CD1c-positive myeloid dendritic cell (primary cell): Measurements from ENCODE around the gene PARD3.
"Not testable (repeated sequence)": the region's sequence is repeated elsewhere in the genome, so short reads cannot be mapped to it uniquely, and the experiment has no call there.

Source experiments
- DNase-seq: peaks from one replicate; pipeline ENCODE4 v3.0.0-alpha.2; 2016; ENCODE audit errors: extremely low spot score

Gene PARD3

DNA sequence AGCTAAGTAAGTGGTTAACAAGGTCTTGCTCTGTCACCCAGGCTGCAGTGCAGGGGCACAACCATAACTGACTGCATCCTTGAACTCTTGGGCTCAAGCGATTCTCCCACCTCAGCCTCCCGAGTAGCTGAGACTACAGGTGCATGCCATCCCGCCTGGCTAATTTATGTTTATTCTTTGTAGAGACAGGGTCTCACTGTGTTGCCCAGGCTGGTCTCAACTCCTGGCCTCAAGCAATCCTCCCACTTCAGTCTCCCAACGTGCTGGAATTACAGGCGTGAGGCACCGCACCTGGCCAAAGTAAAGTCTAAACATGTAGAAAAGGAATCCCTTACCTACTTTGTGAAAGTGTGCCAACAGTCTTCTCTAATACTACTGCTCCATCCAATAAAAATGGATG lies 17.9 kb downstream of the PARD3 start:
- DNase-seq: no peak

GRCh38 chr10:34796133-34796532 lies 19.0 kb downstream of the PARD3 start:
- no peak for DNase-seq

DNA sequence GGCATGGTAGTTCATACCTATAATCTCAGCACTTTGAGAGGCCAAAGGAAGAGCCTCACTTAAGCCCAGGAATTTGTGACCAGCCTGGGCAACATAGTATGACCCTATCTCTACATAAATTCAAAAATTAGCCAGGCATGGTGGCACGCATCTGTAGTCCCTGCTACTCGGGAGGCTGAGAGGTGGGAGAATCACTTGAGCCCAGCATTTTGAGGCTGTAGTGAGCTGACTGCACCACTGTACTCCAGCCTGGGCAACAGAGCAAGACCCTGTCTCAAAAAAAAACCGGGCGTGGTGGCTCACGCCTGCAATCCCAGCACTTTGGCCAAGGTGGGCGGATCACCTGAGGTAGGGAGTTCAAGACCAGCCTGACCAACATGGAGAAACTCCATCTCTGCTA lies 19.8 kb downstream of the PARD3 start:
- DNase-seq: no peak

DNA sequence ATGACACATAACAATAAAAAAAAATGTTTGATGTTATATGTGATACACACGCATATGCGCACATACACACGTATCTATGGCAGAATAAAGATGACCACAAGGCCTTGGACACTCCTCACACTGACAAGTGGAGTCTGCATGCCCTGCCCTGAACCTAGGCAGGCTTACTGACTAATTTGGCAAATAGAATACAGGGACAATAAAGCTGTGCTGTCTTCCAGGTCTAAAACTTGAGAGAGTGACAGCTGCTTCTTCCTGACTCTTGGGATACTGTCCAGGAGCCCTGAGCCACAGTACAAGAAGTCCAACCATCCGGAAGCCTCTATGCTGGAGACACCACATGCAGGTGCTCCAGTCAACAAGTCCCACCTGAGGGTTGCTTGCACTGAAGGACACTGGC lies 20.3 kb downstream of the PARD3 start:
- no peak for DNase-seq

DNA sequence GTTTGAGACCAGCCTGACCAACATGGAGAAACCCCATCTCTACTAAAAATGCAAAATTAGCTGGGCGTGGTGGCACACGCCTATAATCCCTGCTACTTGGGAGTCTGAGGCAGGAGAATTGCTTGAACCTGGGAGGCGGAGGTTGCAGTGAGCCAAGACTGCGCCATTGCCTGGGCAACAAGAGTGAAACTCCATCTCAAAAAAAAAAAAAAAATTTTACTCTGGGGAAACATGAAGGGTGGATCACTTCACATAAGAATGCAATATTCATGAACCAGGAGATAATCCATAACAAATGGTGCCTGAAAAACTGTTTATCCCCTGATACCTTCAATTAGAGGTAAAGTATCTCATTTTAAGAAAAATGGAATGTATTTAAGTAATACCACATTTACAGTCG lies 21.5 kb downstream of the PARD3 start:
- not testable (repeated sequence) for DNase-seq

DNA sequence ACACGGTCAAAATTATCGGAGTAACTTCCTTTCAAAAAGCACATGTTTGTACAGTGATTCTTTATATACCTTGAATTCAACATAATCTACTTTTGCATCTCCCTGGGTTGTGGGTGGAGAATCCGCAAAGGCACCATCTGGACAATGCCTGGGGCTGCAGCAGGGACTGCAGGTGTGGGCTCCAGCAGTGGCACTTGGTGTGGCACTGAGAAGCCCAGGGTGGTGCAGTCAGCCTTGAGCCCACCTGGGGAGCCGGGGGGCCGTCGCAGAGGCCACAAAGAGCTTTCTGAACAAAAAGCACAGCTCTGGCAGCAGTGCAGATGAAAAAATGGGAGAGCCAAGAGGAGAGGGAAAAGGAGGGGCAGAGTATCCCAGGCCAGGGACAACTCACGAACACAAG lies 22.2 kb downstream of the PARD3 start:
- no peak for DNase-seq

GRCh38 chr10:34791947-34792346 lies 23.1 kb downstream of the PARD3 start:
- DNase-seq: no peak

DNA sequence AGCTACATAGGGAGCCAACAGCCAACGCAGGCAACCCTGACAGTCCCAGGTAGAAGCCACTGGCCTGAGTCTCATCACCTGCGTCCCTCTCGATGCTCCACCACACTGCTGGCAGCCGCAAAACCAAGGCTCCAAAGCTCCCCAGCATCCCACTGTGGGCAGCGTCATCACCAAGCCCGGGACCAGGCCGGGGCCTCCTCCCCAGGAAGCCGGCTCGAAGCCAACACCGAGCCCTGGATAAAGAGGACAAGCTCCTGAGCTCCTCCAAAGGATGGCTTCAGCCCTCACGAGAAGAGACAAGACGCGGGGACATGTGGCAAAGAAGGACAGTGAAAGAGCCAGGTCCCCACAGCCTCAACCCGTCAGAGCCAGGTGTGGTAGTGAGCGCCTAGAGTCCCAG lies 23.9 kb downstream of the PARD3 start:
- DNase-seq: no peak

- DNase-seq: no peak
These were observed 25.1 kb downstream of the PARD3 start for GRCh38 chr10:34789966-34790506.

- no peak for DNase-seq
These were observed 28.6 kb downstream of the PARD3 start for GRCh38 chr10:34786464-34786863.

GRCh38 chr10:34781711-34782110 lies 33.4 kb downstream of the PARD3 start:
- DNase-seq: no peak

GRCh38 chr10:34780818-34781380 lies 34.2 kb downstream of the PARD3 start:
- peak; percentile 13 for DNase-seq

DNA sequence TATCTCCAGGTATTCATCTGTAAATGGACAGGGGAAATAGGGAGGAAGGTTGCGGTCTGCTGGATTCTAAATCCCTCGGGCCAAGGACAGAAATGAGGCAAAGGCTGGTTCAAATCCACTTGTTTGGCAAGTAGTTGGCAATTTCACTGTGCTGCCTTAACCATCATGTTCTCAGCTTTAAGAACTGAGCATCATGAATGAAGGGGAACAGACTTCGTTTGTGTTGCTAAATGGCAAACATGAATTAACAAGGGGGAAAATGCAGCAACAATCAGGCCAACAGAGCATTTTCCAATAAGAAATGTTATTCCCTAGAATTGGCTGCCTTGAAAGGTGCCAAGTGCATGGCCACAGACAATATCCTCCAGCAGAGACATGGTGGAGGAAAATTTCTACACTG lies 36.9 kb downstream of the PARD3 start:
- no peak for DNase-seq

DNA sequence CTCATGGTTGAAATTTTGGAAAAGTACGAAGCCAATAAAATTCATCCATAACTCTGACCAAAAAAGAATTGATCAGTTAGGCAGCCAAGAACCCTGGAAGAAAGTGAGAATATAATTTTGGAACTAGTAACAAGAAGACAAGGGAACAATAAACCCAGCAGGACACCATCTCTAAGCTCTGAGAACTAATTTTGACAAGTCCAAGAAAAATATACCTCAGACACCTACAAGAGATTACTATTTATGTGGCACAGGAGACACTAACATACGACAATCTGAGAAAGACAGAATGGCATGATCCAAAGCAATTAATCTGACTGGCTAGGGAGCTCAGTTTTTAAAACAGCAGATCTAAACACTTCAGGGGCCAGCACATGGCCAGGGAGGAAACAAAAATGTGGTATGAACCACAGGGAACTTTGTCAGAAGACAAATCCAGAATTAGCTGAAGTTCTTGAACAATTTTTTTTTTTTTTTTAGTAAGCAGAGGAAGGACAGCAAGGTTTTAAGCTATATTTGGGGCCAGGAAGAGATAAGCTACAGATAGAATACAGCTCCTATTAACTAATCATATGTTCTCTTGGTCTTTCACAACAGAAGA lies 38.9 kb downstream of the PARD3 start:
- DNase-seq: no peak

DNA sequence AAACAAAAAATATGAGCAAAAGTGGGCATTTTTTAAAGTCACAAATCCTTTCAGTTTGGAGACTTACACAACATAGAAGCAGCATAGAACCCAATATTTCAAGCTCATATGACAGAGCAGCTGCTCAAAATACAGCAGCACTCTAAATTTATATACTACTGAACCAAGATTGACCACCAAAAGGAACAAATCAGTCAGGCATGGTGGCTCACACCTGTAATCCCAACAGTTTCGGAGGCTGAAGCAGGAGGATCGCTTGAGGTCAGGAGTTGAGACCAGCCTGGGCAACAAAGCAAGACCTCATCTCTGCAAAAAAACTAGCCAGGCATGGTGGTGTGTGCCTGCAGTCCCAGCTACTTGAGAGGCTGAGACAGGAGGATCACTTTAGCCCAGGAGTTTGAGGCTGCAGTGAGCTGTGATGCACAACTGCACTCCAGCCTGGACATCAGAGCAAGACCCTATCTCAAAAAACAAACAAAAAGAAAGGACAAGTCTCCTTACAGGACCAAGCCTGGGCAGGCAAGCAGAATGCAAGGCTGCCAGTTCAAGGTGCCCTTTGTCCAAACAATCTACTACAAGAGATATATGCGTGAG lies 40.0 kb downstream of the PARD3 start:
- DNase-seq: no peak

- DNase-seq: no peak
These were observed 41.2 kb downstream of the PARD3 start for GRCh38 chr10:34773636-34774630.

GRCh38 chr10:34771525-34771924 lies 43.6 kb downstream of the PARD3 start:
- DNase-seq: no peak

- DNase-seq: no peak
These were observed 44.0 kb downstream of the PARD3 start for GRCh38 chr10:34771106-34771505.

DNA sequence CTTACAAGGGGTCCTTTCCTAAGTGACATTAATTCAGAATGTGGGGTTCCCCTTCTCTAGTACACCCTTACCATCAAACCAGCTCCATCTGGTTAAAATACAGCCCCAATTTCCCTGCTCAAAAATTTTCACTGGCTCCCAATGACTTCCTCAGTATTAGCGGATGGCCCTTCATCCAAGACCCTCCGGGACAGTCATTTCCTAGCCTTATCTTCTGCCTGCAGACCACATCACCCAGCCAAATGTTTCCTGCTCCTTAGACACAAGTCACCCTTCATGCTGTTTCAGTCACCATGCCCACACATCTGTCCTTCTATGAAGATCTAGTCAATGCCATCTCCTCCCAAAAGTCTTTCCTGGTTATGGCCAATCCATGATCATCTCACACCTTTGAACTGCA lies 45.2 kb downstream of the PARD3 start:
- DNase-seq: no peak

GRCh38 chr10:34768972-34769330 lies 46.1 kb downstream of the PARD3 start:
- no peak for DNase-seq

DNA sequence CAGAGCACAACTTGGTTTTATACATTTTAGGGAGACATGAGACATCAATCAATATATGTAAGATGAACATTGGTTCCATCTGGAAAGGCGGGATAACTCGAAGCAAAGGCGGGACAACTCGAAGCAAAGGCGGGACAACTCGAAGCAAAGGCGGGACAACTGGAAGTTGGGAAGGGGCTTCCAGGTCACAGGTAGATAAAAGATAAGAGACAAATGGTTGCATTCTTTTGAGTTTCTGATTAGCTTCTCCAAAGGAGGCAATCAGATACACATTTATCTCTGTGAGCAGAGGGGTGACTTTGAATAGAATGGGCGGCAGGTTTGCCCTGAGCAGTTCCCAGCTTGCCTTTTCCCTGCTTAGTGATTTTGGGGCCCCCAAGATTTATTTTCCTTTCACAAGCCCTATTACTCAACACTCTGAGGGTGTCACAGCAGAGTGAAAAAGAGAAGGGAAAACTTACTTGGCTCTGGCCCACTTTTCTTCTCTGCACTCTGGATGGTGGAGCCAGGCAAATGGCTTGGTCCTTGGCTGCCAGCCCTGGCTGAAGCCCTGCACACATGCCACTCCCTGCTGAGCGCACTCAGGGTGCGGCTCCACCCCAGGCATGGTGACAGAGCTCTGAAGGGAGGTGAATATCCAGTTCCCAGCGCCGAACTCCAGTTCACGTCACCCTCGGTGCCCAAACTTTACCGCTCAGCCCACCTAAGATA lies 46.7 kb downstream of the PARD3 start:
- DNase-seq: no peak
